ENCODE data around the gene DPYSL5.

DPYSL5 gene

GRCh38 chr2:26850505-26850904, 2.6 kb downstream of the DPYSL5 start:
- no peak overlapping the region for H3K4me3 ChIP-seq (ENCODE audit: control insufficient read depth, low read depth, low read length)
- DNase-seq (ENCODE audit: low read depth) = no peak
- no peak for TF ChIP-seq CTCF (conservative IDR thresholded peaks at IDR 0.05; ENCODE audit: control insufficient read depth, insufficient read depth, low read depth, low read length)

GRCh38 chr2:26852405-26853306, 4.7 kb downstream of the DPYSL5 start:
- TF ChIP-seq CTCF (conservative IDR thresholded peaks at IDR 0.05; ENCODE audit: control insufficient read depth, insufficient read depth, low read depth, low read length) = no peak

GRCh38 chr2:26853751-26854150, 5.8 kb downstream of the DPYSL5 start:
- H3K4me3 ChIP-seq (ENCODE audit: control insufficient read depth, low read depth, low read length) = no peak overlapping the region
- no peak for TF ChIP-seq CTCF (conservative IDR thresholded peaks at IDR 0.05; ENCODE audit: control insufficient read depth, insufficient read depth, low read depth, low read length)
- no peak for DNase-seq (ENCODE audit: low read depth)

More at GRCh38 chr2:26852405-26853306, 4.7 kb downstream of the DPYSL5 start:
- no peak overlapping the region for H3K4me3 ChIP-seq (ENCODE audit: control insufficient read depth, low read depth, low read length)
- peak; percentile 10 for DNase-seq (ENCODE audit: low read depth)

- no peak overlapping the region for H3K4me3 ChIP-seq (ENCODE audit: control insufficient read depth, low read depth, low read length)
- no peak for TF ChIP-seq CTCF (conservative IDR thresholded peaks at IDR 0.05; ENCODE audit: control insufficient read depth, insufficient read depth, low read depth, low read length)
- DNase-seq (ENCODE audit: low read depth) = no peak
These were observed 6.4 kb downstream of the DPYSL5 start for GRCh38 chr2:26854283-26854827.

- no peak overlapping the region for H3K4me3 ChIP-seq (ENCODE audit: control insufficient read depth, low read depth, low read length)
- DNase-seq (ENCODE audit: low read depth) = no peak
- TF ChIP-seq CTCF (conservative IDR thresholded peaks at IDR 0.05; ENCODE audit: control insufficient read depth, insufficient read depth, low read depth, low read length) = no peak
These were observed 7.5 kb downstream of the DPYSL5 start for GRCh38 chr2:26855466-26855865.

- DNase-seq (ENCODE audit: low read depth) = no peak
- no peak for TF ChIP-seq CTCF (conservative IDR thresholded peaks at IDR 0.05; ENCODE audit: control insufficient read depth, insufficient read depth, low read depth, low read length)
- H3K4me3 ChIP-seq (ENCODE audit: control insufficient read depth, low read depth, low read length) = no peak overlapping the region
These were observed 11.7 kb downstream of the DPYSL5 start for GRCh38 chr2:26859622-26860021.
